ENCODE results near the gene NELL1.

- TF ChIP-seq, protein P1, sequence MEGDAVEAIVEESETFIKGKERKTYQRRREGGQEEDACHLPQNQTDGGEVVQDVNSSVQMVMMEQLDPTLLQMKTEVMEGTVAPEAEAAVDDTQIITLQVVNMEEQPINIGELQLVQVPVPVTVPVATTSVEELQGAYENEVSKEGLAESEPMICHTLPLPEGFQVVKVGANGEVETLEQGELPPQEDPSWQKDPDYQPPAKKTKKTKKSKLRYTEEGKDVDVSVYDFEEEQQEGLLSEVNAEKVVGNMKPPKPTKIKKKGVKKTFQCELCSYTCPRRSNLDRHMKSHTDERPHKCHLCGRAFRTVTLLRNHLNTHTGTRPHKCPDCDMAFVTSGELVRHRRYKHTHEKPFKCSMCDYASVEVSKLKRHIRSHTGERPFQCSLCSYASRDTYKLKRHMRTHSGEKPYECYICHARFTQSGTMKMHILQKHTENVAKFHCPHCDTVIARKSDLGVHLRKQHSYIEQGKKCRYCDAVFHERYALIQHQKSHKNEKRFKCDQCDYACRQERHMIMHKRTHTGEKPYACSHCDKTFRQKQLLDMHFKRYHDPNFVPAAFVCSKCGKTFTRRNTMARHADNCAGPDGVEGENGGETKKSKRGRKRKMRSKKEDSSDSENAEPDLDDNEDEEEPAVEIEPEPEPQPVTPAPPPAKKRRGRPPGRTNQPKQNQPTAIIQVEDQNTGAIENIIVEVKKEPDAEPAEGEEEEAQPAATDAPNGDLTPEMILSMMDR (IDR thresholded peaks at IDR 0.05): no peak
- TF ChIP-seq POLR2AphosphoS5 (IDR thresholded peaks at IDR 0.05; ENCODE audit: low read depth, low read length) (no peak), TCF7L2 (IDR thresholded peaks at IDR 0.05; ENCODE audit: low read depth, low read length) (no peak)
- TF ChIP-seq, protein P2, sequence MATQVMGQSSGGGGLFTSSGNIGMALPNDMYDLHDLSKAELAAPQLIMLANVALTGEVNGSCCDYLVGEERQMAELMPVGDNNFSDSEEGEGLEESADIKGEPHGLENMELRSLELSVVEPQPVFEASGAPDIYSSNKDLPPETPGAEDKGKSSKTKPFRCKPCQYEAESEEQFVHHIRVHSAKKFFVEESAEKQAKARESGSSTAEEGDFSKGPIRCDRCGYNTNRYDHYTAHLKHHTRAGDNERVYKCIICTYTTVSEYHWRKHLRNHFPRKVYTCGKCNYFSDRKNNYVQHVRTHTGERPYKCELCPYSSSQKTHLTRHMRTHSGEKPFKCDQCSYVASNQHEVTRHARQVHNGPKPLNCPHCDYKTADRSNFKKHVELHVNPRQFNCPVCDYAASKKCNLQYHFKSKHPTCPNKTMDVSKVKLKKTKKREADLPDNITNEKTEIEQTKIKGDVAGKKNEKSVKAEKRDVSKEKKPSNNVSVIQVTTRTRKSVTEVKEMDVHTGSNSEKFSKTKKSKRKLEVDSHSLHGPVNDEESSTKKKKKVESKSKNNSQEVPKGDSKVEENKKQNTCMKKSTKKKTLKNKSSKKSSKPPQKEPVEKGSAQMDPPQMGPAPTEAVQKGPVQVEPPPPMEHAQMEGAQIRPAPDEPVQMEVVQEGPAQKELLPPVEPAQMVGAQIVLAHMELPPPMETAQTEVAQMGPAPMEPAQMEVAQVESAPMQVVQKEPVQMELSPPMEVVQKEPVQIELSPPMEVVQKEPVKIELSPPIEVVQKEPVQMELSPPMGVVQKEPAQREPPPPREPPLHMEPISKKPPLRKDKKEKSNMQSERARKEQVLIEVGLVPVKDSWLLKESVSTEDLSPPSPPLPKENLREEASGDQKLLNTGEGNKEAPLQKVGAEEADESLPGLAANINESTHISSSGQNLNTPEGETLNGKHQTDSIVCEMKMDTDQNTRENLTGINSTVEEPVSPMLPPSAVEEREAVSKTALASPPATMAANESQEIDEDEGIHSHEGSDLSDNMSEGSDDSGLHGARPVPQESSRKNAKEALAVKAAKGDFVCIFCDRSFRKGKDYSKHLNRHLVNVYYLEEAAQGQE (IDR thresholded peaks at IDR 0.05; ENCODE audit: insufficient read depth in 1 of 2, low read depth in 2 of 2, low read length in 1 of 2): no peak
These were observed 700.6 kb downstream of the NELL1 start for GRCh38 chr11:21369947-21370346.
